Choroid plexus epithelial cell (primary cell): ENCODE results near the gene ACP6.

Experiments used
- DNase-seq: peaks from one replicate; pipeline ENCODE4 v3.0.0-alpha.2; 2010; ENCODE audit warnings: low read depth
- H3K4me3 ChIP-seq: 2 replicates; pipeline ENCODE4 v1.5.1; 2011; ENCODE audit warnings: low read depth, mild to moderate bottlenecking, control low read depth, low read length, moderate library complexity
- CTCF ChIP-seq: conservative IDR thresholded peaks from 2 replicates; pipeline ENCODE4 v1.5.1; 2011; ENCODE audit warnings: low read depth, mild to moderate bottlenecking, control low read depth, inconsistent platforms, low read length, moderate library complexity

The ACP6 gene

GRCh38 chr1:147628441-147628840, 41.9 kb downstream of the ACP6 start:
- TF ChIP-seq CTCF: no peak
- H3K4me3 ChIP-seq: no peak overlapping the region
- DNase-seq: no peak

DNA sequence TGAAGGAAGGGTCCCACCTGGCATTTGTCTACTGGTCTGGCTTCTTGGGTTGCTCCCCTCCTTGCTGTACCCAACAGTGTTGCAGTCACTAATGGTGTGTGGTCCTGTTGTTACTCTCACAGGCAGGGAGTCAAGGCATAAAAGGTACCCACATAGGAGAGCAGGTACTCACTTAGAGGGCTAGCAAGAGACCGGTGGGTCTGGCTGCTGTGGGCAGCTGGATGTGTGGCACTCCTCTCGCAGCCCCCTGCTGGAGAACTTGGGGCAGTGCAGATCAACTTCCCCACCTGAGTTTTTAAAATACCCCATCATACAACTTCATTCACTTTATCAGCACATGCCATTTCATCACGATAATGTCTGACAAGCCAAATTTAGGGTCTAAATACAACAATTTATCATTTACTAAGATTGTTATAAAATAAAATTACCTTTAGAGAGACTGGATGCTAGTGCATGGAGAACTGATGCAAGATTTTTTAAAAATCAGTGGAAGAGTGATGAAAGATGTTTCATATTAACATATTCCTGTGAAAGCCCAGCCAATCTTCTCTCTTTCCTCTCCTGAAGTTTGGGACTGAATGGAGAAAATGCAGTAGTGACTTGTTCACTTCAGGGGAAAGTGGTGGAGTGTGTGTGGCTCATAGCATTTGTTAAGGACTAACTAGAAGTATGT, 42.8 kb downstream of the ACP6 start:
- peak; percentile 96 for TF ChIP-seq CTCF
- no peak overlapping the region for H3K4me3 ChIP-seq
- DNase-seq: peak; percentile 68

- no peak overlapping the region for H3K4me3 ChIP-seq
- DNase-seq: no peak
- TF ChIP-seq CTCF: no peak
Observed at GRCh38 chr1:147626739-147627138, 43.6 kb downstream of the ACP6 start.

- TF ChIP-seq CTCF: no peak
- H3K4me3 ChIP-seq: no peak overlapping the region
- no peak for DNase-seq
Observed at GRCh38 chr1:147626291-147626690, 44.0 kb downstream of the ACP6 start.

- H3K4me3 ChIP-seq: no peak overlapping the region
- peak; percentile 22 for DNase-seq
Observed at GRCh38 chr1:147625362-147625995, 44.8 kb downstream of the ACP6 start.

GRCh38 chr1:147624529-147624928, 45.8 kb downstream of the ACP6 start:
- no peak for TF ChIP-seq CTCF
- DNase-seq: no peak

More at GRCh38 chr1:147625362-147625995, 44.8 kb downstream of the ACP6 start:
- TF ChIP-seq CTCF: peak; percentile 49

GRCh38 chr1:147624011-147624410, 46.3 kb downstream of the ACP6 start:
- no peak for TF ChIP-seq CTCF
- DNase-seq: no peak
- no peak overlapping the region for H3K4me3 ChIP-seq

More at GRCh38 chr1:147624529-147624928, 45.8 kb downstream of the ACP6 start:
- no peak overlapping the region for H3K4me3 ChIP-seq
